Skeletal muscle tissue (tissue), 4 donors: ENCODE results near the gene GRID1. TPM values are rescaled to one million over a fixed set of nuclear protein-coding genes. Genes with fewer than 3 reads are reported as not detected.

ENCODE experiments used
- H3K27ac ChIP-seq: one replicate; pipeline ENCODE4 v1.7.0; 2013; ENCODE audit warnings: mild to moderate bottlenecking, low read depth, low read length, inconsistent platforms
- H3K27me3 ChIP-seq, 3 donors: one replicate each; pipeline ENCODE4 v1.7.0; 2013; ENCODE audit warnings: low read length in 3 of 3; ENCODE audit not compliant: control insufficient read depth in 3 of 3, insufficient read depth in 3 of 3
- H3K36me3 ChIP-seq, 3 donors: one replicate each; pipeline ENCODE4 v1.7.0; 2013; ENCODE audit warnings: low read length in 3 of 3; ENCODE audit not compliant: control insufficient read depth in 3 of 3, insufficient read depth in 3 of 3
- H3K4me1 ChIP-seq, 3 donors: one replicate each; pipeline ENCODE4 v1.7.0; 2013; ENCODE audit warnings: low read length in 3 of 3, mild to moderate bottlenecking in 3 of 3; ENCODE audit not compliant: control insufficient read depth in 3 of 3, insufficient read depth in 3 of 3
- H3K4me3 ChIP-seq, 3 donors: one replicate each; pipeline ENCODE4 v1.7.0; 2013; ENCODE audit warnings: low read length in 3 of 3
- H3K9ac ChIP-seq, 3 donors: one replicate each; pipeline ENCODE4 v1.7.0; 2013; ENCODE audit warnings: low read length in 3 of 3, mild to moderate bottlenecking in 3 of 3, moderate library complexity in 2 of 3, low read depth in 1 of 3
- H3K9me3 ChIP-seq, 3 donors: one replicate each; pipeline ENCODE4 v1.7.0; 2013; ENCODE audit warnings: low read length in 3 of 3; ENCODE audit not compliant: control insufficient read depth in 3 of 3
- total RNA-seq: library from RNA; depleted of rRNA; stranded (reverse); fragments of >200 nt; gene quantifications from one replicate; pipeline ENCODE4 v1.2.3, GENCODE V29; 2014
- donor health status: Osteomylitis.

GRID1 gene
- total RNA-seq, 1 donor from 2014 or later = 2.1 TPM

DNA sequence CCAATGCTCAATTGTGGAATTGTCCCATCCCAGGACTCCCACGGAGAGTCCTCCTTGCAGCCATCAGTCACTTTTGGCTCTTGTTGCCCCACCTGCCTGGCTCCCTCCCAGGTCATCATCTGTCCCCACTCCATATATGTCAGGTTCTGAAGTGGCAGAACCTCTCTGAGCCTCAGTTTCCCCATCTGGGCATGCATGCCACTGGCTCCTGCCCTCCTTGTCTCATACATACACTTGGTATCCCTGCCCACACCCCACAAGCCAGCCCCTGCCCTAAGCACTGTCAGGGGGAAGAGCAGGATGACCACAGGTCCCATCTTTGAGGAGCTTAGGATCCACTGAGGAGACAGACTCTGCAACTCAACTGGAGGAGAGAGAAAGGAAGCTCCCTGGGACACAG is 156.9 kb downstream of the GRID1 start:
- no peaks in the 10 kb centered on the region for H3K4me1 ChIP-seq
- no peak overlapping the region for H3K9ac ChIP-seq
- H3K36me3 ChIP-seq = no peaks in the 10 kb centered on the region
- H3K27ac ChIP-seq = no peak overlapping the region
- no peaks in the 10 kb centered on the region for H3K9me3 ChIP-seq
- peaks cover 0 to 14% (median 3%) of the 10 kb centered on the region in 3 donors for H3K27me3 ChIP-seq
- no peak overlapping the region for H3K4me3 ChIP-seq

- H3K36me3 ChIP-seq = no peaks in the 10 kb centered on the region
- H3K9me3 ChIP-seq = no peaks in the 10 kb centered on the region
- peaks cover 0 to 11% (median 3%) of the 10 kb centered on the region in 3 donors for H3K27me3 ChIP-seq
- no peak overlapping the region for H3K27ac ChIP-seq
- no peak overlapping the region for H3K9ac ChIP-seq
- no peak overlapping the region for H3K4me3 ChIP-seq
- H3K4me1 ChIP-seq = no peaks in the 10 kb centered on the region
Observed at GRCh38 chr10:86207226-86207625, 159.4 kb downstream of the GRID1 start.

DNA sequence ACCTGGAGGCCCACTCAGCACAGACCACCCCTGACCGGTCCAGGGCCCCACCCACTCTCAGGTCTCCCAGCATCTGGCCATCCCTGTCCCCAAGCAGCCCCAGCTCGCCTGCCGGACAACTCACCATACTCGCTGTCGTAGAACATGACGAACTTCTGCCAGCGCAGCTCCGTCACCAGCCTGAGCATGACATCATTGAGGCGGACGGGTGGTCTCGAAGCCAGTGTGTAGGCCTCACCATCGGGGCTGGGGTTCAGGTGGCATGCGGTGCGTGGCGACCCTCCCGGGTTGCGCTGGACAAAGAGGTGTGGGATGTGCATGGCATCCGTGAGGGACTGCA is 160.4 kb downstream of the GRID1 start:
- Histone ChIP-seq H3K9me3 (no peaks in the 10 kb centered on the region), H3K27me3 (peaks cover 0 to 11% (median 3%) of the 10 kb centered on the region in 3 donors), H3K4me1 (no peaks in the 10 kb centered on the region), H3K9ac (no peak overlapping the region), H3K27ac (no peak overlapping the region), H3K4me3 (no peak overlapping the region), H3K36me3 (no peaks in the 10 kb centered on the region)

GRCh38 chr10:86205306-86206239 is 161.0 kb downstream of the GRID1 start:
- H3K4me1 ChIP-seq = no peaks in the 10 kb centered on the region
- no peaks in the 10 kb centered on the region for H3K36me3 ChIP-seq
- H3K27ac ChIP-seq = no peak overlapping the region
- peaks cover 0 to 11% (median 3%) of the 10 kb centered on the region in 3 donors for H3K27me3 ChIP-seq
- H3K9ac ChIP-seq = no peak overlapping the region
- H3K4me3 ChIP-seq = no peak overlapping the region
- H3K9me3 ChIP-seq = no peaks in the 10 kb centered on the region

DNA sequence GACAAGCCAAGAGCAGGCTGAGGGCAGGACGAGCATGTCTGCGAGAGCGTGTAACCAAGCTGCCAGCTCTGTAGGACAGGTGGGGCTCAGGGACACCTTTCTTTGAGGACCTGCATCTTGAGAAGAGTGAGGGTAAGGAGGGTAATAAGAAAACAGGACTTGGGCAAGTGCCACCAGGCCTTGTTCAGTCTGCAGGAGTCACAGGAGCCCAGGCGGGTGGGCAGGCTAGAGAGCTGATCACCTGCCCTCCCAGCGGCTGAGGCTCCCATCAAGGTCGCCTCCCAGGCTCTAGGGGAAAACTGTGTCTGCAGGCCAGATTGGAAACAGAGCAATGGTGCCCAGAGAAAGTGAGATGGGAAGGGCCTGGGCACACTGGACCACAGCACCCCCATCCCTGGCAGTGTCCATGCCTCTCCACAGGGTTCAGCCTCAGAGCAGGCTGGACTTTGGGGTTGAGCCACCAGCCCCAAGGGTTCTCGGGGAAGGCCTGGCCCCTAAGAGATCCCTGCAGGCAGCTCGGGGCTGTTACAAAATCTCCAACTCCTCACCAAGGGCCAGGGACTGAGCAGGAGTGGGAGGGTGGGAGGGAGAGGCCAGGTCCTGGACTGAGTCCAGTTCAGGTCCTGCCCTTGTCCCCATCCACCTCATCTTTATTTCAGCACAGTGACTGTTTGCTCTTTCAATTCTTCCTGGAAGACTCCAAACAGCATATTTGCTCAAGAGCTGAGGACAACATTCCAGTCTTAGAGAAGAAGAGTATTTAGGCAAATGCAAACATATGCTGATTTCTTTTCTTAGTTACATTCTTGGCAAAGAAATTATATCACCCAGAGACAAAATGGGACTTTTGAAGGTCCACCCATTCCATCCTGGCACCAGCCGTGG is 161.9 kb downstream of the GRID1 start:
- Histone ChIP-seq H3K27ac (no peak overlapping the region), H3K4me1 (no peaks in the 10 kb centered on the region), H3K9me3 (no peaks in the 10 kb centered on the region), H3K4me3 (no peak overlapping the region), H3K36me3 (no peaks in the 10 kb centered on the region), H3K9ac (no peak overlapping the region), H3K27me3 (peaks cover 0 to 6% (median 3%) of the 10 kb centered on the region in 3 donors)

GRCh38 chr10:86203162-86203905 is 163.3 kb downstream of the GRID1 start:
- H3K27ac ChIP-seq = no peak overlapping the region
- H3K9me3 ChIP-seq = no peaks in the 10 kb centered on the region
- no peaks in the 10 kb centered on the region for H3K36me3 ChIP-seq
- H3K4me3 ChIP-seq = no peak overlapping the region
- no peak overlapping the region for H3K9ac ChIP-seq
- no peaks in the 10 kb centered on the region for H3K4me1 ChIP-seq
- peaks cover 0 to 6% (median 3%) of the 10 kb centered on the region in 3 donors for H3K27me3 ChIP-seq

DNA sequence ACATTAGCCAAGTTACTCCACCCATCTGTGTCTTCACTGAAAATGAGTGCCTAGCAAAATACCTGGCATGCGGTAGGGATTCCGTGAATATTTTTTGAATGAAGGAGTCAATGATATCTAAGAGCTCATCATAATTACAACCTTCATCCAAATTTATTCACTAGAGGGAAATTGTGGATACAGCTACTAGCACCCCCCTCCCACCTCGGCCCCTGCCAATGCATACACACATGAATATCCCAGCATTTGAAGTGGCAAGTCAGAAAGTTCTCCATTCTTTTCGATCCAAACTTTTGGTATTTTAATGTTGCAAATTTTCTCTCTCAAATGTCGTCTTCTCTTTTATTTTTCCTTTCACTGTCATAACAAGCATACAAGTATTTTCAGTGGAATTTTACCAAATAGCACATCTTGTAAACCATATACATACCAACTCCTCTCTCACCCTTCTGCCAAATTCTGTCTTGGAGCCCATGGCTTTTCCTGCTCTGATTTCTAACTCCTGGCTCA is 164.3 kb downstream of the GRID1 start:
- no peaks in the 10 kb centered on the region for H3K4me1 ChIP-seq
- H3K27me3 ChIP-seq = peaks cover 0 to 8% (median 3%) of the 10 kb centered on the region in 3 donors
- H3K27ac ChIP-seq = no peak overlapping the region
- no peaks in the 10 kb centered on the region for H3K9me3 ChIP-seq
- no peaks in the 10 kb centered on the region for H3K36me3 ChIP-seq
- H3K9ac ChIP-seq = no peak overlapping the region
- no peak overlapping the region for H3K4me3 ChIP-seq

DNA sequence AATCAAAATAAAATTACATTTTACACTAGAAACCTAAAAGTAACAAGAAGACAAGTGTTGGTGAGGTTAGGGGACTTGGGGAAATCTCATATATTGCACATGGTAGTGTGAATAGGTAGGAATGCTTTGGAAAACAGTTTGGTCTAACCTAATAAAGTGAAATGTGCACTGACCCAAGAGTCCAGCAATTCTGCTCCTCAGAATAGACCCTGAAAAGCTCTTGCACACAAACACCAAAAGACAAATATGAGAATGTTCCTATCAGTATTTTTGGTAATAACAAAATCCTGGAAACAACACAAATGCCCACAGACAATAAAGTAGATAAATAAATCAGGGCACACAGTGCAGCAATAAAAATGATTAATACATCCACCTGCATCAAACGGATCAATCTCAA is 165.7 kb downstream of the GRID1 start:
- no peak overlapping the region for H3K9ac ChIP-seq
- no peak overlapping the region for H3K4me3 ChIP-seq
- no peaks in the 10 kb centered on the region for H3K9me3 ChIP-seq
- no peak overlapping the region for H3K27ac ChIP-seq
- peaks cover 0 to 7% (median 4%) of the 10 kb centered on the region in 3 donors for H3K27me3 ChIP-seq
- H3K4me1 ChIP-seq = no peaks in the 10 kb centered on the region
- no peaks in the 10 kb centered on the region for H3K36me3 ChIP-seq

- H3K36me3 ChIP-seq = no peaks in the 10 kb centered on the region
- H3K4me1 ChIP-seq = no peaks in the 10 kb centered on the region
- H3K9ac ChIP-seq = no peak overlapping the region
- H3K4me3 ChIP-seq = no peak overlapping the region
- no peaks in the 10 kb centered on the region for H3K9me3 ChIP-seq
- H3K27me3 ChIP-seq = peaks cover 3 to 7% (median 4%) of the 10 kb centered on the region in 3 donors
- H3K27ac ChIP-seq = no peak overlapping the region
Observed at GRCh38 chr10:86200269-86200668, 166.3 kb downstream of the GRID1 start.
